Breast epithelium (tissue), 4 donors: ENCODE measurements around the gene CBX2. TPM values are rescaled to one million over a fixed set of nuclear protein-coding genes. Genes with fewer than 3 reads are reported as not detected.

Experiments used
- DNase-seq, 2 donors: peaks; one replicate each; pipeline ENCODE4 v3.0.0-alpha.2; 2019; ENCODE audit warnings: low spot score in 2 of 2
- H3K27ac ChIP-seq, 2 donors: fragments of 200-600 bp; sonication (generic) in 1 of 2; one replicate each; pipeline ENCODE4 v1.5.1; 2016 to 2019; ENCODE audit warnings: mild to moderate bottlenecking in 1 of 2
- H3K27me3 ChIP-seq, 2 donors: fragments of 200-600 bp; sonication (generic) in 1 of 2; one replicate each; pipeline versions ENCODE4 v1.5.1 to v1.6.0; 2017 to 2019; ENCODE audit warnings: control low read depth in 1 of 2, mild to moderate bottlenecking in 1 of 2
- H3K36me3 ChIP-seq: fragments of 200-600 bp; one replicate; pipeline ENCODE4 v1.5.1; 2019
- H3K4me1 ChIP-seq, 2 donors: fragments of 200-600 bp; sonication (generic); one replicate each; pipeline ENCODE4 v1.5.1; 2016 to 2019; ENCODE audit warnings: control low read depth in 1 of 2
- H3K4me3 ChIP-seq, 3 donors: fragments of 200-600 bp; sonication (generic); 1 replicate in 2 of 3; 2 replicates in 1 of 3; pipeline ENCODE4 v1.5.1; 2016 to 2019; ENCODE audit warnings: mild to moderate bottlenecking in 3 of 3, moderate library complexity in 2 of 3
- H3K9me3 ChIP-seq, 2 donors: fragments of 200-600 bp; sonication (generic) in 1 of 2; one replicate each; pipeline ENCODE4 v1.5.1; 2016 to 2019; ENCODE audit warnings: control low read depth in 1 of 2
- POLR2A ChIP-seq: fragments of 450-650 bp; IDR thresholded peaks from one replicate; pipeline ENCODE4 v1.6.1; 2016; ENCODE audit warnings: antibody characterized with exemption, mild to moderate bottlenecking, moderate library complexity
- POLR2AphosphoS5 ChIP-seq, 3 donors: sonication (generic); formaldehyde crosslinking; IDR thresholded peaks; one replicate each; pipeline ENCODE4 v1.6.1; 2017; ENCODE audit warnings: antibody characterized with exemption in 3 of 3
- intact Hi-C: fragments of 100-400 bp; cut with DNase I; formaldehyde crosslinking; loops from one replicate; pipeline ENCODE4 v1.15.1; 2023; ENCODE audit warnings: low total_unique reads
- total RNA-seq, 3 donors: library from RNA; depleted of rRNA; stranded (reverse); fragments of >200 nt; gene quantifications; one replicate each; pipeline ENCODE4 v1.1.0, GENCODE V29; 2016
- TF ChIP-seq, protein P1 (sequence below), 3 donors: fragments of 450-650 bp; IDR thresholded peaks; one replicate each; pipeline ENCODE4 v1.5.1; 2016 to 2017; ENCODE audit warnings: antibody characterized with exemption in 3 of 3, mild to moderate bottlenecking in 3 of 3, moderate library complexity in 3 of 3

The CBX2 gene
- total RNA-seq, 3 donors from 2014 or later = 1.2 to 2.2 (median 2.0) TPM

DNA sequence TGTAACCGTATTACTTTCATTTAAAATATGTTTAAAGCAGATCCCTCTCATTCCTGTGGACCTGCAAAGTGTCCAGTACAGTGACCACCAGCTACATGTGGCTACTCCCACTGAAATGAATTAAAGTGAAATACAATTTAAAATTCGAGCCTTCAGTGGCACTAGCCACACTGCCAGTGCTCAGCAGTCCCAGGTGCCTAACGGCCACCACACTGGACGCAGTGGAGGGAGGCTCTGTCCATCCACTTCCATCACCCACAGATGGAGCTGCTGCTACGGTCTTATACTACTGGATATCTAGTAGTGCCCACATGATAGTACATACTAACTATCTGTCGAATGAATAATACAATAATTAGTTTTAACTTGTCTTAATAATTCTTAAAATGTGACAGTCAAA lies 2.3 kb upstream of the CBX2 start:
- Histone ChIP-seq H3K27ac (no peak overlapping the region), H3K4me1 (peaks cover 0 to 6% of the 10 kb centered on the region in 2 donors), H3K36me3 (no peaks in the 10 kb centered on the region), H3K4me3 (no peak overlapping the region), H3K27me3 (peaks cover 4 to 61% of the 10 kb centered on the region in 2 donors), H3K9me3 (no peaks in the 10 kb centered on the region)
- no peak for DNase-seq
- TF ChIP-seq POLR2AphosphoS5 (IDR thresholded peaks at IDR 0.05) (no peak), POLR2A (no peak)
- TF ChIP-seq, protein P1, sequence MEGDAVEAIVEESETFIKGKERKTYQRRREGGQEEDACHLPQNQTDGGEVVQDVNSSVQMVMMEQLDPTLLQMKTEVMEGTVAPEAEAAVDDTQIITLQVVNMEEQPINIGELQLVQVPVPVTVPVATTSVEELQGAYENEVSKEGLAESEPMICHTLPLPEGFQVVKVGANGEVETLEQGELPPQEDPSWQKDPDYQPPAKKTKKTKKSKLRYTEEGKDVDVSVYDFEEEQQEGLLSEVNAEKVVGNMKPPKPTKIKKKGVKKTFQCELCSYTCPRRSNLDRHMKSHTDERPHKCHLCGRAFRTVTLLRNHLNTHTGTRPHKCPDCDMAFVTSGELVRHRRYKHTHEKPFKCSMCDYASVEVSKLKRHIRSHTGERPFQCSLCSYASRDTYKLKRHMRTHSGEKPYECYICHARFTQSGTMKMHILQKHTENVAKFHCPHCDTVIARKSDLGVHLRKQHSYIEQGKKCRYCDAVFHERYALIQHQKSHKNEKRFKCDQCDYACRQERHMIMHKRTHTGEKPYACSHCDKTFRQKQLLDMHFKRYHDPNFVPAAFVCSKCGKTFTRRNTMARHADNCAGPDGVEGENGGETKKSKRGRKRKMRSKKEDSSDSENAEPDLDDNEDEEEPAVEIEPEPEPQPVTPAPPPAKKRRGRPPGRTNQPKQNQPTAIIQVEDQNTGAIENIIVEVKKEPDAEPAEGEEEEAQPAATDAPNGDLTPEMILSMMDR (IDR thresholded peaks at IDR 0.05) = no peak
- intact Hi-C loops = no loop called here

- H3K27me3 ChIP-seq = peaks cover 4 to 58% of the 10 kb centered on the region in 2 donors
- intact Hi-C loops = no loop called here
- peaks cover 0 to 6% of the 10 kb centered on the region in 2 donors for H3K4me1 ChIP-seq
- peak overlapping the region in 2 of 3 donors; percentile 70 to 93 for H3K4me3 ChIP-seq
- no peak for DNase-seq
- H3K9me3 ChIP-seq = no peaks in the 10 kb centered on the region
- no peak overlapping the region for H3K27ac ChIP-seq
- H3K36me3 ChIP-seq = no peaks in the 10 kb centered on the region
- TF ChIP-seq POLR2A (no peak), POLR2AphosphoS5 (IDR thresholded peaks at IDR 0.05) (no peak)
- TF ChIP-seq, protein P1 (IDR thresholded peaks at IDR 0.05) = no peak
Observed at GRCh38 chr17:79776376-79777119, 1.4 kb upstream of the CBX2 start.

DNA sequence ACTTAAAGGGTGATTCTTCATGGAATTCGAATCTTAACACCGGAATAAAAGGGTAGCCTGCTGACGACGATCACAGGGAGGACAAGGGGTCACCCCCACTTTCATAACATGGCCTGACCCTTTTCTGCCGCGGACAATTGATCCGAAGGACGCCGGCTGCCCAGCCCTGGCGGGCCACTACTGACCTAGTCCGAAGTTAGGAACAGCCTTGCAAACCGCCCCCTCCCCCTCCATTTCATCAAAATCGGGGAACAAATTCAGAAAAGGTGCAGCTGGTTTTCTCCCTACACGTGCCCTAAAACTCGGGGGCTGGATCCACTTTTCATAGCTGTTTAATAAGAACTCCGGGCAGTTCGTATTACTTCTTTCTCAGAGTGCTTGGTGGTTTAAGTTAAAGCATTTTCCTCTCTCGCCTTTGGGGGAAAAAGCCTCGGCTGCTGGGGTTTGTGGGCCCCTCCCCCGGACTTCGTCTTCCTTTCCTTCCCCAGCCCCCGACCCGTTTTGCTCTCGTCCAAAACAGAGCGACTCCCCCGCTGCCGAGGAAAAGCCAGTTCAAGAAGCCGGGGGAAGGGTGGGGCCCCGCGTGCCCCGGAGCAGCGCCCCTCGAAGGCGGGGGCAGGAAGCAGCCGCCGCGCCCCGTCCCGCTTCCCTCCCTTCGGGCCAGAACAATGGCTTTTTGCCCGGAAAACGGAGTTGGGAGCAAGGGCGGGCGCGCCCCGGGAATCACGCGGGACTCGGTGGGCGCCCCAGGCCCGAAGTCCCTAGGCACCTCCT lies 641 bp upstream of the CBX2 start:
- no peak for DNase-seq
- Histone ChIP-seq H3K27me3 (peaks cover 4 to 50% of the 10 kb centered on the region in 2 donors), H3K4me3 (peak overlapping the region; percentile 47 to 93 (median 70)), H3K36me3 (no peaks in the 10 kb centered on the region), H3K9me3 (no peaks in the 10 kb centered on the region), H3K4me1 (peaks cover 0 to 6% of the 10 kb centered on the region in 2 donors), H3K27ac (peak overlapping the region; percentile 48 to 83)
- intact Hi-C loops = no loop called here
- TF ChIP-seq POLR2A (no peak), POLR2AphosphoS5 (IDR thresholded peaks at IDR 0.05) (no peak)

- DNase-seq = no peak
- Histone ChIP-seq H3K4me3 (peak overlapping the region; percentile 55 to 93 (median 70)), H3K4me1 (peaks cover 0 to 6% of the 10 kb centered on the region in 2 donors), H3K9me3 (no peaks in the 10 kb centered on the region), H3K27ac (peak overlapping the region in 1 of 2 donors; percentile 10), H3K27me3 (peaks cover 4 to 38% of the 10 kb centered on the region in 2 donors), H3K36me3 (no peaks in the 10 kb centered on the region)
- TF ChIP-seq, protein P1 (IDR thresholded peaks at IDR 0.05) = no peak
- TF ChIP-seq POLR2AphosphoS5 (IDR thresholded peaks at IDR 0.05) = no peak
- no peak for TF ChIP-seq POLR2A
- intact Hi-C loops = no loop called here
Observed at GRCh38 chr17:79778504-79779083, 646 bp downstream of the CBX2 start.

GRCh38 chr17:79779084-79779529 lies 1.2 kb downstream of the CBX2 start:
- Histone ChIP-seq H3K9me3 (no peaks in the 10 kb centered on the region), H3K36me3 (no peaks in the 10 kb centered on the region), H3K4me1 (peaks cover 0 to 6% of the 10 kb centered on the region in 2 donors), H3K27ac (no peak overlapping the region), H3K4me3 (peak overlapping the region; percentile 55 to 93 (median 70)), H3K27me3 (peaks cover 4 to 32% of the 10 kb centered on the region in 2 donors)
- intact Hi-C loops = no loop called here
- no peak for DNase-seq
- TF ChIP-seq, protein P1 (IDR thresholded peaks at IDR 0.05) = no peak
- TF ChIP-seq POLR2A (no peak), POLR2AphosphoS5 (IDR thresholded peaks at IDR 0.05) (no peak)
